NCI-H2107 treated with DMSO at 0.1 percent for 48 hours (cell line): ENCODE results near the gene CROCC.
A peak's percentile ranks its signal among the peaks of the same experiment; 100 is the strongest.

ENCODE experiments used
- DNase-seq: peaks from one replicate; lab custom pipeline; 2025; ENCODE audit not compliant: unreplicated experiment; lab: John Stamatoyannopoulos, UW

The CROCC gene

DNA sequence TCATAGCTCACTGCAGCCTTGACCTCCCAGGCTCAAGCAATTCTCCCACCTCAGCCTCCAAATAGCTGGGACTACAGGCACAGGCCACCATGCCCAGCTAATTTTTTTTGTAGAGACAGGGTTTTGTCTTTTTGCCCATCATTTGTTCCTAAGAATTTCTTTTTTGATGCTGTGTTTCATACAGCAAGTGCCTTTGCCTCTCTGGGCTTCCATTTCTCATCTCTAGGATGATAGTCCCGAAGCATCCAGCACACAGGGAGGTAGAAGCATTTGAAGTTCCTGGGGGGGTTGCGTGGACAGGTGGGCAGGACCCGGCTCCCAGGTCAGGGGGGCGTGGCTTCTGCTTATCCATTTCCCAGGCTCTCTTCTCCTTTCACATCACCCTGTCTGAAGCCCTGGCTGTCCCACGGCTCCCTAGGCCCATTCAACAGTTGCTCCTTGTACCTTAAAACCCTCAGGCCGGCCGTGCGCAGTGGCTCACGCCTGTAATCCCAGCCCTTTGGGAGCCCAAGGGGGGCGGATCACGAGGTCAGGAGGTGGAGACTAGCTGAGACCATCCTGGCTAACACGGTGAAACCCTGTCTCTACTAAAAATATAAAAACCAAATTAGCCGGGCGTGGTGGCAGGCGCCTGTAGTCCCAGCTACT lies 86.6 kb downstream of the CROCC start:
- no peak for DNase-seq

DNA sequence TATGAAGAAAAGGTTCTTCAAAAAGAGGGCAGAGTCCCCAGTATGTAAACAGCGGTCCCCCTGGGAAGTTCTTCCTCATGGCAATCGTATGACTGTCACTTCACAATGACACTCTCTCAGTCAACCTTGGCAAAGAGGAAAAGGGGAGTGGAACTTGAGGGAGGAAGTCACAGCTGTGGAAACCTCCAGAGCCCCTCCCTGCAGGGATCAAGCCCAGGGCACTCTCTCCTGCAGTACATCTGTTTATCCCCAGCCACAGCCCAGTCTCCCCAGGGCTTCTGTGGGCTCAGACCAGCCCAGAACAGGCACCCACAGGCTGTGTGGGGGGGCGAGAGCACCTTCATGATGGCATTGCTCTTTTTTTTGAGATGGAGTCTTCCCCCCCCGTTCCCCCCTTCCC lies 88.0 kb downstream of the CROCC start:
- DNase-seq: no peak

DNA sequence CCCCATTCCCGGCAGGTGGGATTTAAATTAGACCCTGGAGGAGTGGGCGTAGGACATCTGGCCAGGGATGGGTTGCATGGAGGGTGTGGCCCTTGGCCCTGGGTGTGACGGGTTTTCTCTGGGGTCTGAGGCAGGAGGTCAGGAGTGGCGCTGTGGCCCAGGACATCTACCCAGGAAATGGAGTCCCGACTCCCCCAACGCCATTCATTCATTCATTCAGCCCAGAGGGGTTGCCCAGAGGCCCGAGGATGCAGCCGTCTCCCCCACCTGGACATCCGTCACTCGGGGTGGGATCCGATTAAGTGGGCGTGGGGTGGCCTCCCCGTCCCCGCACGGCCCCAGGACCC lies 89.3 kb downstream of the CROCC start:
- DNase-seq: no peak

DNA sequence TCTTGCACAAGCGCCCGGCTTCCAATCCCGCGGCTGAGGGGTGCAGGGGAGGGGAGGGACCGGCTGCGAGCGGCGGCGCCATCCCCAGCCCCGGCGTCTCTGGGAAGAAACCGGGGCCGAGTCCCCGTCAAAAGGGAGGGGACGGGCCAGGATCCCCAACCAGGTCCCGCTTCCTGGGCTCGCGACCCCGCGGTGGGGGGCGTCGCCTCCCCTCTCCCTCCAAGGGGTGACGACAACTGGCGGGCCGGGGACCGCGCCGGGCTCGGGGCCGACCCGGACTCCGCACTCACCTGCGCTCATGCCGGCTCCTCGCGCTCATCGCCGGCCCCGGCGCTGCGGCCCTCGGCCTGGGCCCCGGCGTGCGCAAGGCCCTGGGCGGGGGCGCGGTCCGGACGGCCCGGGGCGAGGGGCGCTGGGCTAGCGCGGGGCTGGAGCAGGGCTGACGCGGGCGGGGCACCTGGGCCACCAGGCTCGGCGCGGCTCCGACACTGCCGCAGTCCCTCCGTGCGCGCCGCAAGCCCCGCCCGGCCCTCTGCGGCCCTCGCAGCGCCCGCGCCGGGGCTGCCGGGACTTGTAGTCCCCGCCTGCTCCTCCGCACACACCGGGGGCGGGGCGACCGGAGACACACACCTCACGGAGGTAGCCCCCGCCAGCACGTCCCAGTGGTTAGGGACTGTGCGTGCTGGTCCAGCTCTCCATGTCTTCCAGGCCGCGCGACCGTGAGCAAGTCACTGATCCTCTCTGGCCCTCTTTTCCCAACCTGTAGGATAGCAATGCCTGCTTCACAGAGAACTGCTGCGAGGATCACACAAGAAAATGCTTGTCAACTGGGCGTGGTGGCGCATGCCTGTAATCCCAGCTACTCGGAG lies 89.9 kb downstream of the CROCC start, which contains the start of gene ATP13A2:
ATP13A2 (minus strand) TSS at position 490 of the 869 bp plus-strand sequence; CDS start at position 300, 190 bp downstream.
- peak; percentile 42 for DNase-seq

DNA sequence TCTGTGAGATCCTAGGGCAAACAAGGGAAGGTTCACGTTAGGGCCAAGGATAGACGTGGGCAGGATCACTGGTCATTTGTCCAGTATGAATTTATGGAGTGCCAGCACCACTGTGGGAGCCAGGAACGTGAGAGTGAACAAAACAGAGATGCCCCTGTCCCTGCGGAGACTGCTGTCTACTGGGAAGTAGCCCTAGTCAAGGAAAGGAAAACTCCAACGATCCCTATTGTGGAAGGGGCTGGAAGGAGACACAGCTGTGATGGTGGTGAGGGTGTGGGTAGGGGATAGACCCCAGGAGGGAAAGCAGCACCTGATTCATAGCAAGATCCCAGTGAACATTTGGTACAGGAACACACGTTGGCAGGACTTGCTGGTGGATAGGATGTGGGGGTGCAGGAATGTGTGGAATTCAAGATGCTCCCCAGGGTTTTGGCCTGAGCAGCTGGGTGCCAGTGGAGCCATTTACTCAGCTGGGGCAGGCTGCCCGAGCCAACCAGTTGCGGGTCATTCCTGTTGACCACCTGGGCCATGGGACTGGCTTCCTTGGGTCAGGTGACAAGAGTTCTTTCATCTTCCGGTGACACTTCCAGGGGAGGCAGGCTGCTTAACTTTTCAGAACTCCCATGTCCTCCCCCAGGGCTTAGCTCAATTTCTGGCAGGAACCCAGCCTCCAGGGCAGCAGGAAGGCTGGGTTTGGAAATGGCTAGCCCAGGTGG lies 91.2 kb downstream of the CROCC start:
- DNase-seq: no peak

DNA sequence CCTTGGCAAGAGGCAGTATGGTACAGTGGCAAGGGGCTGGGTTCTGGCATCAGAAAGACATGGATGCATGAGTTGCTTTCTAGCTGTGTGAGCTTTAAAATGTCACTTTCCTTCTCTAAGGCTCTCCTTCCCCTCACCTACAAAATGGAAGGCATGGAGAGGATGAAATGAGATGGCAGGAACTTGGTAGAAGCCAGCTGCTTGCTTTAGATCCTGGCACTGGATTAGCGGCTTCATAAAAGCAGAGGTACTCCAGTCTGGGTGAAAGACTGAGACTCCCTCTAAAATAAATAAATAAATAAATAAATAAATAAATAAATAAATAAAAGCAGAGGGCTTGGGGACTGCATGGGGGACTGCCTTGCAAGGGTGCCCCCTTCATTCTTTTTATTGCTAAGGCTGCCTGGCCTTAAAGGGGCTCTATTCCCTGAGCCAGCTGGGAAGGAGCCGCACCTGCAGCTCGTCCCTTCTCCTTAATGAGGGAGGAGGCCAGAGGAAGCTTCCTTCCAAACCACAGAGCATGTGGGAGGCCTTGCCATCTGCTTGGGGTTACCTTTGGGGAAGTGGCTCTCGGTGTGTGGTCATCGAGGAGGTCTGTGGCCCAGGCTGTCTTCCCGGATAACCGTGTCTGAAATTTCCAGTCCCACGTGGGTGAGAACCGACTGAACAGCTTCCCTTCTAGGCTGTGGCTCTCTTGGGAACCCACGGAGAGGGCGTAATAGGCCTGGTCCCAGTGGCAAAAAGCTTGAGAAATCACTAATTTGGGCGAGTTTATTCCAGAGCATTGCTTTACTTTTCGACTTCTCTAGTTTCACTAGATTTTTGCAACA lies 92.0 kb downstream of the CROCC start:
- DNase-seq: no peak

DNA sequence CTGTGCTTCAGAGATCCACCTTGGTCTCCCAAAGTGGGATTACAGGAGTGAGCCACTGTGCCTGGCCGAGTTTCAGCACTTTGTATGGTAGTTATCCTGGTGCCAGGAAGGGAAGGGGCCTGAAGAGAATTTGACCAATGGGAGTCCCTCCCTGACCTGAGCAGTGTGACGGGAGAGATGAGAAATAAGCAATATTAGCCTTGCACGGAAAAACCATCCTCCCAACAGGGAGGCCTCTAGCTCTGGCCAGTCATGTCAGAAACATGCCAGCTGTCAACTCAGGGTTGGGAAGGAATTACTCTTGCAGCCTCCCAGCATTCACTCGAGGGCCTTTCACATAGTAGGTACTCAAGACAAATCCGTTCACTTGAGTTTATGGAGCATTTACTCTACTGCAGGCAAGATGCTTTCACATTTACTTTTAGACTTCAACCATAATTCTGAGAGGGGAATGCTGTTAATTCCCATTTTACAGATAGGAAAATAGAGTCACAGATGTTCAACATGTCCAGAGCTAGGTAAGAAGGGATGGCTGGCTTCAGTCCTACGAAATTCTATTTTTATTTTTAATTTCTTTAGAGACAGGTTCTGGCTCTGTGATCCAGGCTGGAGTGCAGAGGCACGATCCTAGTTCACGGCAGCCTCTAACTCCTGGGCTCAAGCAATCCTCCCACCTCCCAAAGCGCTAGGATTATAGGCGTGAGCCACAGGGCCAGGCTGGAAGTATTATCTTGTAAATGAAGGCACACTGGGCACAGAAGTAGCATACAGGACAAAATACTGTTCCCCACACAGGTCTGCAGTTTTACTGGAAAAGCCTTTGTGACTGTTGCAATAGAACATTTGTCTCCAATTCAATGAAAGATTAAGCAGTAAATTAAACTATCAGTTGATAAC lies 93.2 kb downstream of the CROCC start:
- DNase-seq: no peak

DNA sequence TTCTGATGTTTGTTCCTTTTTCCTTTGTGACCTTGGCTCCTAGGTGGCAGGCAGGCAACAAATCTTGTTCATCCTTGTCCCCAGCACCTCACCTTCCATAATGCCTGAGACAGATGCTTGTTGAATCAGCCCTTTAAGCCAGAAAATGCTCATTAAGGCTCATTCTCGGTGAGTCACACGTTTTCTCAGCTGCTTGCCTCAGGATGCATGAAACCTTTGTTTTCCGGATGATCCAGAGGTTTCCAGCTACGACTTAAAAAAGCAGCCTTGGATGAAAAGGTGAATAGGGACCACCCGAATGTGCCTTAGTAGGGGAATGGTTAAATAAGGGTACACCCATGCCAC lies 94.6 kb downstream of the CROCC start:
- DNase-seq: no peak

DNA sequence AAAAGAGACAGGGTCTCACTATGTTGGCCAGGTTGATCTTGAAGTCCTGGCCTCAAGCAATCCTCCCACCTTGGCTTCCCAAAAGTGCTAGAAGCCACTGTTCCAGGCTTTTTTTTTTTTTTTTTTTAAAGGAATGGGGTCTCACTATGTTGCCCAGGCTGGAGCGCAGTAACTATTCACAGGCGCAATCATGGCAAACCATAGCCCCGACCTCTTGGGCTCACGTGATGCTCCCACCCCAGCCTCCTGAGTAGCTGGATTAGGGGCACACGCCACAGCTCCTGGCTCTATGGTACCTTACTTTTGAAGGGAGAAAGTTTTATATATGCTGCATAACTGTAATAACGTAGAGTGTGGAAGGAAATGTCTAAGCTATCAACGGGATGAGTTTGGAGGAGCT lies 95.7 kb downstream of the CROCC start:
- no peak for DNase-seq

DNA sequence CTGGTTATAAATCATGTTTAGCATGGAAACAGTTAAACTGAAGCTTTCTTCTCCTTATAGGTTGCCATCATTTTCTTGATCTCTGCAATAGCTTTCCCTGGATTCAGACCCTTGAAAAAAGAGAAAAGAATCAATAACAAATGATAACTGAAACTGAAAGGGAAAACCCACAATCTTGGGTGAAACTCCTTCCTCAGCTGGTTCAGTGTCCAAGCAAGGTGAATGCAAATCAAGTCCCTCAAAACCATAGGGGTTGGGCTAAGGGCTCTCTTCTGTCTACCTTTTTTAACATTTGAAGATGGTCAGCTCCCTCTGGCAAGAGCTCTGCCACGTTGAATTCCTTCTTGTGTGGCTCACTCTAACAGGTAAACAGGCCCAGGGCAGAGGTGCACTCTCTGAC lies 97.1 kb downstream of the CROCC start:
- no peak for DNase-seq

DNA sequence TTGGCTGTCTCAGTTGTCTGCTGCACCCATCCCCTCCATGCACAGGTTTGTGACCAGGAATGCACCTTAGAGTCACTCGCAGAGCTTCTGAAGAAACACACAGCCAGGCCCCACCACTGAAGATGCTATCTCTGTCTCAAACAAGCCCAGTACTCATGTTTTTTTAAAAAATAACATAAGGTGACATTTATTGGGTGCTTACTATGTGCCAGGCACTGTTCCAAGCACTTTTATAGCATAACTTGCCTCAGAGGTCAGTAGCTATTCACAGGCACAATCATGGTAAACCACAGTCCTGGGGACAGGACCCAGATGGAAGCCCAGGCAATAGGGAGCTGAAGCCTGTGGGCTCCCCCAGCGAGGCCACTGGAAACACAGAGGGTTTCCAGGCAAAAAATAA lies 98.8 kb downstream of the CROCC start:
- DNase-seq: no peak

DNA sequence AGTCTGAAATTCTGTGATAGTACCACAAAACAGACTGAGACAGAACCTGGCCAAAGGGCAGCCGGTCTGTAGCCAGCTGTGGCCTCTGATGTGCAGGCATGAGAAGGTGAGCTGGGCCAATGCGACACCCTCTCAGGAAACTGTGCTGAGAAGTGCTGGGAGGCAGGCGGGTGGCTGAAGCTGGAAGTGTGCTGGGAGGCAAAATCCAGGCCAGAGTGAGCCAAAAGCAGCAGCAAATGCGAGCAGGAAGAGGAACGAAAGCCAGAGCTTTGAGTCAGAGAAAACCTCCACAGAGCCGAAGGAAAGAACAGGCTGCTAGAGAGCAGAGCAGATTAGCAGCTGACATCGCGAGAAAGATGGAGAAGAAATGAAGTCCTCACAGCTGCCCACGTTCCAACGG lies 100.2 kb downstream of the CROCC start:
- no peak for DNase-seq
